Activated T-helper 2 cell treated with anti-CD3 and anti-CD28 coated beads, Interferon-gamma antibody, Interleukin-2, Interleukin-4, amounts not matched to agents 10 μg/mL and 5 μg/mL and 100 μg/mL, durations not matched to agents 14 hours and 24 hours and 36 hours (primary cell): ENCODE results near the gene USP17L28. TPM values are rescaled to one million over a fixed set of nuclear protein-coding genes. Genes with fewer than 3 reads are reported as not detected.
"Not testable (repeated sequence)": the region's sequence is repeated elsewhere in the genome, so short reads cannot be mapped to it uniquely, and the experiment has no call there.

Source experiments
- DNase-seq: peaks from one replicate; pipeline ENCODE4 v3.0.0; 2021; ENCODE audit warnings: low spot score
- H3K27ac Mint-ChIP-seq: one replicate; pipeline ENCODE4 v1.8.0; 2021; ENCODE audit warnings: mixed read lengths
- H3K27me3 Mint-ChIP-seq: one replicate; pipeline ENCODE4 v1.8.0; 2021; ENCODE audit warnings: low read depth, mixed read lengths
- H3K36me3 Mint-ChIP-seq: one replicate; pipeline ENCODE4 v1.8.0; 2021; ENCODE audit warnings: low read depth, mixed read lengths
- H3K4me1 Mint-ChIP-seq: one replicate; pipeline ENCODE4 v1.8.0; 2021; ENCODE audit warnings: low read depth, mixed read lengths
- H3K4me3 Mint-ChIP-seq: one replicate; pipeline ENCODE4 v1.8.0; 2021; ENCODE audit warnings: low read depth, mild to moderate bottlenecking, moderate library complexity, mixed read lengths
- H3K9me3 Mint-ChIP-seq: one replicate; pipeline ENCODE4 v1.8.0; 2021; ENCODE audit warnings: mixed read lengths
- intact Hi-C: fragments of 100-400 bp; cut with micrococcal nuclease; formaldehyde crosslinking; loops from one replicate; pipeline ENCODE4 v1.15.1; 2023
- total RNA-seq: library from RNA; stranded (reverse); gene quantifications from 2 replicates; pipeline ENCODE4 v1.2.3, GENCODE V29; 2022

Gene USP17L28
- total RNA-seq, 1 donor from 2014 or later: not detected

- H3K36me3 Mint-ChIP-seq, H3K4me1 Mint-ChIP-seq, H3K27ac Mint-ChIP-seq, H3K9me3 Mint-ChIP-seq, H3K4me3 Mint-ChIP-seq, H3K27me3 Mint-ChIP-seq, intact Hi-C loops, DNase-seq: not testable (repeated sequence)
Observed at GRCh38 chr4:9389001-9389400, 40.3 kb downstream of the USP17L28 start.

Other genes starting within 250 kb of the USP17L28 start
- not detected in 2 replicates for gene FAM90A26, start 178.5 kb upstream of the USP17L28 start, total RNA-seq
- not detected in 2 replicates for gene USP17L10, start 138.2 kb upstream of the USP17L28 start, total RNA-seq
- gene USP17L11, start 133.5 kb upstream of the USP17L28 start, total RNA-seq: 0.25 TPM in 1 of 2 replicates, not detected in the other
- not detected in 2 replicates for gene USP17L12, start 128.7 kb upstream of the USP17L28 start, total RNA-seq
- not detected in 2 replicates for gene USP17L13, start 124.0 kb upstream of the USP17L28 start, total RNA-seq
- gene USP17L15, start 114.5 kb upstream of the USP17L28 start, total RNA-seq: not detected in 2 replicates
- not detected in 2 replicates for gene USP17L17, start 105.0 kb upstream of the USP17L28 start, total RNA-seq
- not detected in 2 replicates for gene USP17L18, start 100.3 kb upstream of the USP17L28 start, total RNA-seq
- not detected in 2 replicates for gene USP17L19, start 95.5 kb upstream of the USP17L28 start, total RNA-seq
- gene USP17L20, start 90.8 kb upstream of the USP17L28 start, total RNA-seq: not detected in 2 replicates
- not detected in 2 replicates for gene USP17L21, start 86.0 kb upstream of the USP17L28 start, total RNA-seq
- not detected in 2 replicates for gene USP17L22, start 81.3 kb upstream of the USP17L28 start, total RNA-seq
- not detected in 2 replicates for gene USP17L24, start 23.7 kb upstream of the USP17L28 start, total RNA-seq
- not detected in 2 replicates for gene USP17L25, start 19.0 kb upstream of the USP17L28 start, total RNA-seq
- not detected in 2 replicates for gene USP17L26, start 14.2 kb upstream of the USP17L28 start, total RNA-seq
- not detected in 2 replicates for gene USP17L5, start 9.5 kb upstream of the USP17L28 start, total RNA-seq
- gene USP17L27, start 4.7 kb upstream of the USP17L28 start, total RNA-seq: not detected in 2 replicates
- not detected in 2 replicates for gene USP17L29, start 4.7 kb downstream of the USP17L28 start, total RNA-seq
- not detected in 2 replicates for gene USP17L30, start 14.2 kb downstream of the USP17L28 start, total RNA-seq
- not detected in 2 replicates for gene DEFB131A, start 95.5 kb downstream of the USP17L28 start, total RNA-seq